Lung (tissue), 12 donors: ENCODE measurements around the gene TLE1. TPM values are rescaled to one million over a fixed set of nuclear protein-coding genes. Genes with fewer than 3 reads are reported as not detected.

Experiments used
- ATAC-seq: fragments of 200-7000 bp; cut with Tn5 transposase; one replicate; pipeline ENCODE4 v1.9.1; 2020; ENCODE audit warnings: moderate number of reproducible peaks; ENCODE audit not compliant: insufficient read depth, low FRiP score
- DNase-seq, 3 donors: peaks; one replicate each; pipeline ENCODE4 v3.0.0-alpha.2; 2013 to 2017
- H3K27ac ChIP-seq, 2 donors: one replicate each; pipeline ENCODE4 v1.5.1; 2013; ENCODE audit warnings: mild to moderate bottlenecking in 2 of 2, moderate library complexity in 2 of 2, control low read depth in 1 of 2, inconsistent platforms in 1 of 2, low read depth in 1 of 2, low read length in 1 of 2
- H3K27me3 ChIP-seq, 3 donors: one replicate each; pipeline ENCODE4 v1.5.1; 2013; ENCODE audit warnings: low read length in 2 of 3; ENCODE audit not compliant: control insufficient read depth in 3 of 3, insufficient read depth in 3 of 3
- H3K36me3 ChIP-seq, 4 donors: one replicate each; pipeline ENCODE4 v1.5.1; 2013; ENCODE audit warnings: low read length in 4 of 4, mild to moderate bottlenecking in 1 of 4, moderate library complexity in 1 of 4; ENCODE audit not compliant: control insufficient read depth in 4 of 4, insufficient read depth in 4 of 4
- H3K4me1 ChIP-seq, 5 donors: one replicate each; pipeline ENCODE4 v1.5.1; 2013; ENCODE audit warnings: low read length in 5 of 5, mild to moderate bottlenecking in 2 of 5, moderate library complexity in 1 of 5; ENCODE audit not compliant: control insufficient read depth in 5 of 5, insufficient read depth in 5 of 5
- H3K4me3 ChIP-seq: one replicate; pipeline ENCODE4 v1.5.1; 2013; ENCODE audit warnings: mild to moderate bottlenecking, control low read depth, moderate library complexity
- H3K9ac ChIP-seq, 2 donors: one replicate each; pipeline ENCODE4 v1.5.1; 2013; ENCODE audit warnings: low read length in 2 of 2, control low read depth in 1 of 2; ENCODE audit not compliant: insufficient read depth in 1 of 2
- H3K9me3 ChIP-seq, 4 donors: one replicate each; pipeline ENCODE4 v1.5.1; 2013; ENCODE audit warnings: low read length in 3 of 4, mild to moderate bottlenecking in 1 of 4, moderate library complexity in 1 of 4; ENCODE audit not compliant: control insufficient read depth in 4 of 4, insufficient read depth in 3 of 4
- CTCF ChIP-seq: IDR thresholded peaks from 2 replicates; pipeline ENCODE4 v1.5.1; 2012; ENCODE audit warnings: mild to moderate bottlenecking; ENCODE audit errors: control extremely low read depth, extremely low read depth
- WGBS, 2 donors: extraction: QIAGEN DNeasy Blood & Tissue Kit; methylation state at CpG; one replicate each; pipeline ENCODE4 v1.1.7; 2013; 5-methylcytosine and 5-hydroxymethylcytosine counted together
- polyA plus RNA-seq, 2 donors: library from polyadenylated mRNA; stranded (reverse); fragments of 200-250 nt; gene quantifications; one replicate each; pipeline ENCODE4 v1.2.1, GENCODE V29; 2013
- total RNA-seq, 2 donors: library from RNA; depleted of rRNA in 1 of 2; stranded (reverse); fragments of >200 nt in 1 of 2; gene quantifications; one replicate each; pipeline ENCODE4 v1.2.1, GENCODE V29; 2014 to 2021
- donor health status: control.
- donor health status: control.
- donor health status: Bipolar disorder and iron deficiency.
- donor health status: healthy.
- donor health status: DM: yes; HTN: yes; CAD: no.

TLE1 gene
- total and polyA plus RNA-seq, 4 donors = 16.8 to 35.2 (median 19.4) TPM

GRCh38 chr9:81538890-81539289 is 150.5 kb downstream of the TLE1 start:
- Histone ChIP-seq H3K4me1 (no peaks in the 10 kb centered on the region), H3K36me3 (no peaks in the 10 kb centered on the region), H3K9me3 (no peaks in the 10 kb centered on the region), H3K27me3 (peaks cover 0 to 3% (median 0%) of the 10 kb centered on the region in 3 donors), H3K4me3 (no peak overlapping the region), H3K27ac (no peak overlapping the region), H3K9ac (no peak overlapping the region)
- WGBS, 2 donors = 87 to 91% methylated on average over 6 of the region's 6 CpGs
- ATAC-seq = no peak
- no peak for DNase-seq
- TF ChIP-seq CTCF = no peak

GRCh38 chr9:81537964-81538363 is 151.4 kb downstream of the TLE1 start:
- TF ChIP-seq CTCF = no peak
- Histone ChIP-seq H3K4me1 (no peaks in the 10 kb centered on the region), H3K9ac (no peak overlapping the region), H3K4me3 (no peak overlapping the region), H3K9me3 (no peaks in the 10 kb centered on the region), H3K27ac (no peak overlapping the region), H3K27me3 (peaks cover 0 to 3% (median 0%) of the 10 kb centered on the region in 3 donors), H3K36me3 (no peaks in the 10 kb centered on the region)
- DNase-seq (no peak), ATAC-seq (no peak)
- 91 to 97% methylated on average over 1 of the region's 1 CpG for WGBS, 2 donors

- no peak overlapping the region for H3K9ac ChIP-seq
- no peak for TF ChIP-seq CTCF
- H3K27me3 ChIP-seq = peaks cover 0 to 3% (median 0%) of the 10 kb centered on the region in 3 donors
- no peak overlapping the region for H3K27ac ChIP-seq
- ATAC-seq (no peak), DNase-seq (no peak)
- no peak overlapping the region for H3K4me3 ChIP-seq
- H3K36me3 ChIP-seq = no peaks in the 10 kb centered on the region
- no peaks in the 10 kb centered on the region for H3K4me1 ChIP-seq
- no peaks in the 10 kb centered on the region for H3K9me3 ChIP-seq
- 91 to 93% methylated on average over 9 of the region's 9 CpGs for WGBS, 2 donors
Observed at GRCh38 chr9:81536242-81537025, 152.9 kb downstream of the TLE1 start.
